ENCODE data around the gene METTL16.
"Not testable (repeated sequence)": the region's sequence is repeated elsewhere in the genome, so short reads cannot be mapped to it uniquely, and the experiment has no call there.

The METTL16 gene

GRCh38 chr17:2500446-2500845 is 11.2 kb downstream of the METTL16 start:
- TF ChIP-seq EZH2phosphoT487 (conservative IDR thresholded peaks at IDR 0.05; ENCODE audit: low read length) = no peak
- TF ChIP-seq, protein P1, sequence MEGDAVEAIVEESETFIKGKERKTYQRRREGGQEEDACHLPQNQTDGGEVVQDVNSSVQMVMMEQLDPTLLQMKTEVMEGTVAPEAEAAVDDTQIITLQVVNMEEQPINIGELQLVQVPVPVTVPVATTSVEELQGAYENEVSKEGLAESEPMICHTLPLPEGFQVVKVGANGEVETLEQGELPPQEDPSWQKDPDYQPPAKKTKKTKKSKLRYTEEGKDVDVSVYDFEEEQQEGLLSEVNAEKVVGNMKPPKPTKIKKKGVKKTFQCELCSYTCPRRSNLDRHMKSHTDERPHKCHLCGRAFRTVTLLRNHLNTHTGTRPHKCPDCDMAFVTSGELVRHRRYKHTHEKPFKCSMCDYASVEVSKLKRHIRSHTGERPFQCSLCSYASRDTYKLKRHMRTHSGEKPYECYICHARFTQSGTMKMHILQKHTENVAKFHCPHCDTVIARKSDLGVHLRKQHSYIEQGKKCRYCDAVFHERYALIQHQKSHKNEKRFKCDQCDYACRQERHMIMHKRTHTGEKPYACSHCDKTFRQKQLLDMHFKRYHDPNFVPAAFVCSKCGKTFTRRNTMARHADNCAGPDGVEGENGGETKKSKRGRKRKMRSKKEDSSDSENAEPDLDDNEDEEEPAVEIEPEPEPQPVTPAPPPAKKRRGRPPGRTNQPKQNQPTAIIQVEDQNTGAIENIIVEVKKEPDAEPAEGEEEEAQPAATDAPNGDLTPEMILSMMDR (IDR thresholded peaks at IDR 0.05; ENCODE audit: insufficient read depth, low read length, poor library complexity, severe bottlenecking) = no peak
- no peak overlapping the region for H3K4me3 ChIP-seq (ENCODE audit: insufficient read depth, low read length, poor library complexity, severe bottlenecking)

DNA sequence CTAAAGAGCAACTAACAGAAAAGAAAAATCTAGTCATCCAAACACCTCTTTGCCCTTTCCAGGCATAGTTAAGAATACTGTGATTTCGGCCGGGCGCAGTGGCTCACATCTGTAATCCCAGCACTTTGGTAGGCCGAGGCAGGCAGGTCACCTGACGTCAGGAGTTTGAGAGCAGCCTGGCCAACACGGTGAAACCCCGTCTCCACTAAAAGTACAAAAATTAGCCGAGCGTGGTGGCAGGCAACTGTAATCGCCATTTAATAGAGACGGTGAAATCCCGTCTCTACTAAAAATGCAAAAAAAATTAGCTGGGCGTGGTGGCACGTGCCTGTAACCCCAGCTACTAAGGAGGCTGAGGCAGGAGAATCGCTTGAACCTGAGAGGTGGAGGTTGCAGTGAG is 22.4 kb downstream of the METTL16 start:
- peaks cover 38% of the 10 kb centered on the region for H3F3A ChIP-seq (ENCODE audit: insufficient read depth)
- H2AFZ ChIP-seq (ENCODE audit: low read depth, low read length, severe bottlenecking); H3K36me3 ChIP-seq (ENCODE audit: low read length); H3K9me2 ChIP-seq (replicated peaks; ENCODE audit: insufficient read depth, low read length); H3K9me3 ChIP-seq (ENCODE audit: insufficient read depth, low read length); H3K27me3 ChIP-seq (ENCODE audit: low read length); H4K20me1 ChIP-seq (ENCODE audit: low read depth, low read length): not testable (repeated sequence)
- H3K9ac ChIP-seq (ENCODE audit: low read length) = peak overlapping the region; percentile 48
- peak overlapping the region; percentile 78 for H3K4me2 ChIP-seq (ENCODE audit: low read depth, low read length, poor library complexity, severe bottlenecking)
- peaks cover 54% of the 10 kb centered on the region for H3K79me2 ChIP-seq (ENCODE audit: insufficient read depth, low read length)
- peak overlapping the region; percentile 94 for H3K27ac ChIP-seq (ENCODE audit: low read depth, low read length)
- peak overlapping the region; percentile 5 for H3K4me3 ChIP-seq (ENCODE audit: insufficient read depth, low read length, poor library complexity, severe bottlenecking)

More at GRCh38 chr17:2500446-2500845, 11.2 kb downstream of the METTL16 start:
- Histone ChIP-seq H3K9ac (ENCODE audit: low read length) (no peak overlapping the region), H3K27me3 (ENCODE audit: low read length) (no peaks in the 10 kb centered on the region), H2AFZ (ENCODE audit: low read depth, low read length, severe bottlenecking) (no peak overlapping the region), H3K4me2 (ENCODE audit: low read depth, low read length, poor library complexity, severe bottlenecking) (no peak overlapping the region), H3K9me3 (ENCODE audit: insufficient read depth, low read length) (no peaks in the 10 kb centered on the region), H4K20me1 (ENCODE audit: low read depth, low read length) (no peaks in the 10 kb centered on the region; the same call in 1 of the 2 replicates), H3F3A (ENCODE audit: insufficient read depth) (peaks cover 10% of the 10 kb centered on the region; the same call in 1 of the 2 replicates), H3K36me3 (ENCODE audit: low read length) (peaks cover 2% of the 10 kb centered on the region; the same call in 1 of the 2 replicates), H3K79me2 (ENCODE audit: insufficient read depth, low read length) (peaks cover 62% of the 10 kb centered on the region), H3K9me2 (replicated peaks; ENCODE audit: insufficient read depth, low read length) (no peaks in the 10 kb centered on the region), H3K27ac (ENCODE audit: low read depth, low read length) (no peak overlapping the region)

GRCh38 chr17:2487306-2487705 is 24.4 kb downstream of the METTL16 start:
- Histone ChIP-seq H3K9me3 (ENCODE audit: insufficient read depth, low read length) (no peaks in the 10 kb centered on the region), H4K20me1 (ENCODE audit: low read depth, low read length) (no peaks in the 10 kb centered on the region), H3K79me2 (ENCODE audit: insufficient read depth, low read length) (peaks cover 66% of the 10 kb centered on the region), H3K27me3 (ENCODE audit: low read length) (no peaks in the 10 kb centered on the region), H3K36me3 (ENCODE audit: low read length) (peaks cover 2% of the 10 kb centered on the region; the same call in 1 of the 2 replicates), H3K4me2 (ENCODE audit: low read depth, low read length, poor library complexity, severe bottlenecking) (no peak overlapping the region), H3K9me2 (replicated peaks; ENCODE audit: insufficient read depth, low read length) (no peaks in the 10 kb centered on the region), H3K27ac (ENCODE audit: low read depth, low read length) (no peak overlapping the region), H3F3A (ENCODE audit: insufficient read depth) (peaks cover 38% of the 10 kb centered on the region), H3K9ac (ENCODE audit: low read length) (no peak overlapping the region), H2AFZ (ENCODE audit: low read depth, low read length, severe bottlenecking) (no peak overlapping the region), H3K4me3 (ENCODE audit: insufficient read depth, low read length, poor library complexity, severe bottlenecking) (no peak overlapping the region)
- TF ChIP-seq, protein P1 (IDR thresholded peaks at IDR 0.05; ENCODE audit: insufficient read depth, low read length, poor library complexity, severe bottlenecking) = no peak
- no peak for TF ChIP-seq EZH2phosphoT487 (conservative IDR thresholded peaks at IDR 0.05; ENCODE audit: low read length)

DNA sequence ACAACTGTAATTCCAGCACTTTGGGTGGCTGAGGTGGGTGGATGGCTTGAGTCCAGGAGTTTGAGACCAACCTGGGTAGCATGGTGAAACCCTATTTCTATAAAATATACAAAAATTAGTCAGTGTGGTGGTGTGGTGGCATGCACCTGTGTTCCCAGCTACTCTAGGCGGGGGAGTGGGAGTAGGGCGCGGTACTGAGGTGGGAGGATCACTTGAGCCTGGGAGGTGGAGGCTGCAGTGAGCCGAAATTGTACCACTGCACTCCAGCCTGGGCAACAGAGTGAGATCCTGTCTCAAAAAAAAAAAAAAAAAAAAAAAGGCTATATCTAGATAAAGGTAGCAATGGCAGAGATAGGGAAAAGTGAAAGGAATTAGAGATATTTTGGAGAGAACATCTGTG is 25.0 kb downstream of the METTL16 start:
- not testable (repeated sequence) for H3K36me3 ChIP-seq (ENCODE audit: low read length); H3K9me3 ChIP-seq (ENCODE audit: insufficient read depth, low read length); H2AFZ ChIP-seq (ENCODE audit: low read depth, low read length, severe bottlenecking); H3K27ac ChIP-seq (ENCODE audit: low read depth, low read length); H3K27me3 ChIP-seq (ENCODE audit: low read length); H4K20me1 ChIP-seq (ENCODE audit: low read depth, low read length); H3K4me3 ChIP-seq (ENCODE audit: insufficient read depth, low read length, poor library complexity, severe bottlenecking); H3K9ac ChIP-seq (ENCODE audit: low read length); H3K9me2 ChIP-seq (replicated peaks; ENCODE audit: insufficient read depth, low read length); H3K4me2 ChIP-seq (ENCODE audit: low read depth, low read length, poor library complexity, severe bottlenecking)
- Histone ChIP-seq H3K79me2 (ENCODE audit: insufficient read depth, low read length) (peaks cover 72% of the 10 kb centered on the region), H3F3A (ENCODE audit: insufficient read depth) (peaks cover 34% of the 10 kb centered on the region)
